T-helper 1 cell (primary cell): ENCODE measurements around the gene RHEBL1.
"Not testable (repeated sequence)": the region's sequence is repeated elsewhere in the genome, so short reads cannot be mapped to it uniquely, and the experiment has no call there.

Source experiments
- DNase-seq, 5 donors: peaks; one replicate each; pipeline ENCODE4 v3.0.0-alpha.2; 2012 to 2020

The RHEBL1 gene

DNA sequence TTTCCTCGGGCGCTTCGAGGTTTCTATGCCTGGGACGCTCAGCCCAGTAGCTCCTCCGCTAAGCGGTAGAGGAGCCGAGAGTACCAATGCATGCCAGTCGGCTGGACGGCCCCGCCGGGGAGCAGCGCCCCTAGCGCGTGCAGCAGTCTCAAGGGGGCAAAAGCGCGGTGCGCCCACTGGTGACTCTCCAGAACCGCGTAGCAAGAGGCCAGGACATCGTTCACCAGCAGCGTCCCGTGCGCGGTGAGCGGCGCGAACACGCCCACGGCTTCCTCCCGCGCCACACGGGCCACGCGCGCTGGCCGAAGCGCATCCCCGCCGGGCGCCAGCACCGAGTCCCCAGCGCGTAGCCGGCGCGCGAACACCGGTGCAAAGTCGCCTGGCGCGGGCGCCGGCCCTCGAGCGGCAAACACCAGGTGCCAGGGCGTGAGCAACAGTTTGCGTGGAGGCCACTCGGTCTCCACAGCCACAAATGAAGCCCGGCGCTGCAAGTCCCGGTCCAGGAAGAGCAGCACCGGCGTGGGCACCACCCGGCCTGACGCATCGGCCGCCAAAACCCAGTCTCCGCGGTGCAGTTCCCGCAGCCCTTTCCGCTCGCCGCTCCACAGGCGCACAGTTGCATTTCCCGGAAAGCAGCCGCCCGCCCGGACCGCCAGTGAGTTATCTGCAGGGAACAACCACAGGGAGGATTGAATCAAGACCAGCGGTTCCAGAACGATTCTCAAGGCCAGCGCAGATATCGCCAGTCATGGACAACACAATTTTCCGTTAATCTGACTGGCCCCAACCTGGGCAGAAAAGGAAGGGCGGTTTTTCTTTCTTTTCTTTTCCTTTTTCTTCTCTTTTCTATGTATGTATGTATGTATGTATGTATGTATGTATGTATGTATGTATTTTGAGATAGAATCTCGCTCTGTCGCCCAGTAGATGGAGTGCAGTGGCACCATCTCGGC lies 20.3 kb upstream of the RHEBL1 start:
- DNase-seq, result peak in 2 of 5 donors; percentile 16 to 57

GRCh38 chr12:49088932-49089330 lies 19.2 kb upstream of the RHEBL1 start:
- DNase-seq, result no peak

- peak; percentile 24 to 81 (median 55) for DNase-seq
Observed at GRCh38 chr12:49088150-49088931, 18.6 kb upstream of the RHEBL1 start.

- DNase-seq, result no peak
Observed at GRCh38 chr12:49086116-49086515, 16.3 kb upstream of the RHEBL1 start.

- DNase-seq, result no peak
Observed at GRCh38 chr12:49084438-49084837, 14.7 kb upstream of the RHEBL1 start.

DNA sequence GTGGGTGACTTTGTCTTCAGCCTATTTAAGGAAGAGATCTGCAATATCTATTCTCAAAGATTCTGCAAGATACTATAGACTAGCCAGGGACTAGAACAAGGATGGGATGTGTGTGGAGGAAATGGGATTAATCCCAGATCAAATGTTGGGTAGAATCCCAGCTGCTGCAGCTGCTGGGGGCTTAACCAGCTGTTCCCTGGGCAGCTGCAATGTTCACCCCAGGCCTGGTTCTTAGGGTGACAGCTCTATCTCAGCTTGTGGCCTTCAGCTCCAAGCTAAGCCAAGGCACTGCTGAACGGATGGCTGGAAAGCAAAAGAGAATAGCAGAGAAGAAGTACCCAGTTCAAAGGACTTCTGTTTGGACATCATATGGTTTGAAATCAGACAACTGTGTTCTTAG lies 10.0 kb upstream of the RHEBL1 start:
- no peak for DNase-seq

DNA sequence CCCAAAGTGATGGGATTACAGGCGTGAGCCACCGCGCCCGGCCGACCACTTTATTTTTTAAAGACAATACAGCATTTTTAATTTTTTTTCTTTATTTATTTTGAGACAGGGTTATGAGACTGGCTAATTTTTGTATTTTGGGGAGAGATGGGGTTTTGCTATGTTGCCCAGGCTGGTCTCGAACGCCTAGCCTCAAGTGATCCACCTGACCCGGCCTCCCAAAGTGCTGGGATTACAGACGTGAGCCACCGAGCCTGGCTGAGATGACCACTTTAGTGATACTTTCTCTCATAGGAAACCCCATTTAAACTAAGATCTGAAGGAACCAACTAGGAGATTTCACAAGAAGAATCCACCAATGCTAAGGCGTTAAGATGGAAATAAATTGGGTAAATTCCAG lies 1.2 kb upstream of the RHEBL1 start:
- no peak for DNase-seq

- no peak for DNase-seq
Observed at GRCh38 chr12:49068879-49069506, 786 bp downstream of the RHEBL1 start.

GRCh38 chr12:49066120-49066519 lies 3.7 kb downstream of the RHEBL1 start:
- no peak for DNase-seq

DNA sequence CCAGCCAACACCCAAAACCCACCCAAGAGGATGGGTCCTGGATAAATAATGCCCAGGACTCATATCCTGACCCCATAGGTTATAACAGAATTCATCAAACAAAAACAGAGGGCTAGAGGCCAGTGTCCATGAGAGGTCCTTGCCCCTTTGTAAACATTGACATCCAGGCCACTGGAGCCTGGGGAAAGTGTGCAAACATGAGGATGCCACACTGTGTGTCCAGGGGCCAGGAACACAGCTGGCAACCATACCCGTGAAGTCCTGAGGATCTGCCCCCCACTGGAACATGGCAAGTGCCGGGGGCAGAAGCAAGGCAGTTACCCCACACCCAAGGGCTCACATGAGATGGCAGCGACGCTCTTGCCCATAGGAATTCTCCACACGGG lies 5.0 kb downstream of the RHEBL1 start:
- no peak for DNase-seq

DNA sequence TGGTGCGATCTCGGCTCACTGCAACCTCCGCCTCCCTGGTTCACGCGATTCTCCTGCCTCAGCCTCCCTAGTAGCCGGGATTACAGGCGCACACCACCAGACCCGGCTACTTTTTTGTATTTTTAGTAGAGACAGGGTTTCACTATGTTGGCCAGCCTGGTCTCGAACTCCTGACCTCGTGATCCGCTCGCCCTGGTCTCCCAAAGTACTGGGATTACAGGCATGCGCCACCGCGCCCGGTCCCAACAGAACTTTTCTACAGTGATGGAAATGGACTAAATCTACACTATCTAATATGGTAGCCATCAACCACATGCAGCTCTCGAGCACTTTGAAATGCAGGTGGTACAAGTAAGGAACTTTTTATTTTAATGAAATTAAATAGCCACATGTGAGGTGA lies 7.9 kb downstream of the RHEBL1 start:
- DNase-seq, result not testable (repeated sequence)

- no peak for DNase-seq
Observed at GRCh38 chr12:49061157-49061650, 8.6 kb downstream of the RHEBL1 start.

DNA sequence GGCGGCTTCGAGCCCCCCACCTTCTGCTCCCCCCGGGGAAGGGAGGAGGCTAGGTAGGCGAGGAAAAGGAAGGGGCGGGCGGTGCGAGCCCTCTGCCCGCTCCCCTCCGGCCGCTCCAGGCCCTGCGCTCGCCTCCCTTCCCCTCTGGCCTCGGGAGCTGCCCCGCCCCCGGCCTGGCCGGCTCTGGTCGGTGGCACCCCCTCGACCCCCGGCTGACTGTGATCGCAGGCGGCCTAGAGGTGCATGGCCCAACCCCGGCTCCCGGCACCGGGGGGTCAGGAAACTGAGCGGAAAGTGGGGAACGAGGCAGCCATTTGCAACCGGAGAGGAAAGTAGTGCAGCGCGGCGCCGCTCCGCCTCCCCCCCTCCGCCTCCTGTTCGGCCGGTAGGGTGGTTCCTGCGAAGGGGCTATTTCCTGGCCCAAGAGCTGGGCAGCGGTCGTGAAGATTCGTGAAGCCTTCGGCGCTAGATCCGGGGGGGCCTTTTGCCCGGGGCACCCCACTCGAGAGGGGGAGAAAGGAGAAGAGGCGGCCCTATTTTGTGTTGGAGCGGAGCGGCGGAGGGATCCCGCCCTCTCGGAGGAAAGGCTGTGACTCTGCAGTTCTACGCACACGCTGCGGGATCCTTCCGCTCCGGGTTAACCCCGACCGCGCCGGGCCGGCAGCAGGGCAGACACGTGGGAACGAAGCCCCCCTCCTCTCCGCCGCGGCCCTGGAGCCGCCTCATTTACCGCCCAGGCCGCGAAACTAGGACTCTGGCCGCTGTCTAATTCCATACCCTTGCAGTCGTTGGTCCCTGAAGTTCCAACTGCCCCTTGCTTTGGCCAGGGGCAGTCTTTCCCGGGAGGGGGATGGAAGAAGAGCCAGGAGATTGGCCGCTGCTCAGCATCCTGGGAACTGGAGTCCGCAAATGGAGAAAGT lies 9.3 kb downstream of the RHEBL1 start, which contains the start of gene KMT2D:
Gene KMT2D (minus strand): TSS at position 558 of the 920 bp plus-strand sequence. CDS start 5,470 bp downstream, outside the sequence.
- DNase-seq, result peak; percentile 73 to 92 (median 83)

DNA sequence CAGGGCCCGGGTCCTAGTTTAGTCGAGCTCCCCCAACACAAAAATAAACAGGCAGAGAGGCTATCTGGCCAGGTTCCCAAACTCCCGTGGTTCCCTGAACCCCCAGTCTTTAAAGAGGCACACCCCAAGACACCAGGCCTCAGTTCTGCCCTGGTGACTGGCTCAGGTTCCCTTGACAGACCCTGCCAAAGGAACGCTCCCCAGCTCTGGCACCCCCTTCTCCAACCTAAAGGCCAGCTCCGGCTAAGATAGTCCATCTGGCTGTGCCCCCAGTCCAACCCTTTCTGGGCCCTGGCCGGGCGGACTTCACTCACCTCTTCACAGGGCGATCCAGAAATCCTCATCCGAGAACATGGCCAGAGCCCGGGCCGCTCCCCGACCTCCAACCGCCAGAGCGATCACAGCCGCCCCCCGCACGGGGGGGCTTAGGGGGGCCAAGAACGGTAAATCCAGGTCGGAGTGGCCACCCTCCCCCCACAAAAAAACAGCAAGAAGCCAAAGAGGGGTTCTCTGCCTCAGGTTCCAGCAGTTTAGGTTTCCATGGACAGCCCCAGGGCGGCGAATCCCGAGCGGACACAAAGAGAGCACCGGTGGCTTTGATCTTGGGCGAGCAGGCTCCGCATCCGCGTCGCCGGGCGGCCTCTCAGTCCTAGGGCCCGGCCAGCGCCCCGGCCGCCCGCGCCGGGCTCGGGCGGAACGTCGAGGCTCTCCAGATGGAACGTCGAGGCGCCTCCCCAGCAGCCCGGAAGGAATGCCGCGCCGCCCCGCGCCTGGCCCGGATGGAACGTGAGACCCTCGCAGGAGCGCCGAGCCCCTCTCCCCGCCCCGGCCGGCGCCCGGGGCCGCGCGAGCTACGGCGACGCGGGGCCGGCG lies 10.2 kb downstream of the RHEBL1 start:
- DNase-seq, result peak in 1 of 5 donors; percentile 39

- no peak for DNase-seq
Observed at GRCh38 chr12:49059045-49059298, 10.8 kb downstream of the RHEBL1 start.

- DNase-seq, result no peak
Observed at GRCh38 chr12:49058366-49059044, 11.3 kb downstream of the RHEBL1 start.

DNA sequence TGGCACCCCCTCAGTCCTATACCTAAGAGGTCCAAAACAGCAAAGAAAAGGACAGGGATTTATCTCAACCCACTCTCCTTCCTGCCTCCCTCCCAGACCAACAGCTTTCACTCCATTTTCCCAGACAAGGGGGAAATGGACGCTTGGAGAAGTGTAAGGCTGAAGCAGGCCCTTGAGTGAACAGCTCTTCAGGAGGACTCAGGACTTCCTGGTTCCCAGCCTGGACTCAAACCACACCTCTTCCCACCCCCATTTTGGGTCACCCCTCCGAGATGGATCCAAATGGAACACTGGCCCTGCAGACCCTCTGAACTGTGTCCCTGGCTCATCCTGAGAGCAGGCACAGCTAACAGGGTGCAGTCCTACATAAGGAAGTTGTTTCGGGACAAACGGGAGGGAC lies 11.9 kb downstream of the RHEBL1 start:
- no peak for DNase-seq

DNA sequence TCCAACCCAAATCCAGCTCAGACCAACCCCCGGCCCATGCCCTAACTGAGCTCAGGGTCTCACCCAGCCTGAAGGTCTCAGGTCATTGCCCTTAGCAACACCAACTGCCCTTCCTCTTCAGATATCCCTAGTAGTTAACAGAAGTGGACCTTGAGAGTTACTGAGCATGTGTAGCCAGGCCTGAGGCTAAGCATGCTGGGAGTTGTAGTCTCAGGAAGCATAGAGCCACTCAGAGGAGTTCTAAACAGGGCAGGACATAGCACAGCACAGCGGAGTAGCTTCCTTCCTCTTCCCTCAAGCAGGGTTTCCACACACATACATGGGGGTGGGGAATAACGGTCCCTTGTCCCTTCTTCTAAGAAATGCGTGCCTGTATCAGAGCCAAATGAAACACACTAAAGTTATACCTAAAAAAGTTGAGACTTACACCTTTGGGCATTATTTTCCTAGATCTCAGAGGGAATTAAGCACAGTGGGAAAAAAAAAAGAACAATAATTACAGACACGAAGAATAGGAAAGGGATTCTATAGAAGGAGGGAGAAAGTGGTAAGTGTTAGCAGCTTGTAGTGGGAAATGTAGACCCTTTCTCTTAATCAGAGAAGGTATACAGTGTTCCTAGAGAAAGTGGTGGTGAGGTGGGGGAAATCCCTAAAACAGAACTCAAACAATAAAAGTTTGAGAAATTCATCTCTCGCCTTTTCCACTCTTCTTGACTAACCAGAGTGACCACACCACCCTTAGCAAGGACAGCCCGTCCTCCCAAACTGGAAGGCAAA lies 13.6 kb downstream of the RHEBL1 start:
- DNase-seq, result peak in 3 of 5 donors; percentile 31 to 72 (median 42)

- DNase-seq, result no peak
Observed at GRCh38 chr12:49055092-49055491, 14.7 kb downstream of the RHEBL1 start.

- DNase-seq, result no peak
Observed at GRCh38 chr12:49054524-49054923, 15.3 kb downstream of the RHEBL1 start.
